HG02943 (cell line): Measurements from ENCODE around the gene MRPL21.

Source experiments
- ATAC-seq: cut with Tn5 transposase; IDR thresholded peaks from one replicate; pipeline ENCODE4 v1.9.1; 2021; ENCODE audit warnings: mild to moderate bottlenecking, low read depth, moderate library complexity; ENCODE audit not compliant: unreplicated experiment

The MRPL21 gene

DNA sequence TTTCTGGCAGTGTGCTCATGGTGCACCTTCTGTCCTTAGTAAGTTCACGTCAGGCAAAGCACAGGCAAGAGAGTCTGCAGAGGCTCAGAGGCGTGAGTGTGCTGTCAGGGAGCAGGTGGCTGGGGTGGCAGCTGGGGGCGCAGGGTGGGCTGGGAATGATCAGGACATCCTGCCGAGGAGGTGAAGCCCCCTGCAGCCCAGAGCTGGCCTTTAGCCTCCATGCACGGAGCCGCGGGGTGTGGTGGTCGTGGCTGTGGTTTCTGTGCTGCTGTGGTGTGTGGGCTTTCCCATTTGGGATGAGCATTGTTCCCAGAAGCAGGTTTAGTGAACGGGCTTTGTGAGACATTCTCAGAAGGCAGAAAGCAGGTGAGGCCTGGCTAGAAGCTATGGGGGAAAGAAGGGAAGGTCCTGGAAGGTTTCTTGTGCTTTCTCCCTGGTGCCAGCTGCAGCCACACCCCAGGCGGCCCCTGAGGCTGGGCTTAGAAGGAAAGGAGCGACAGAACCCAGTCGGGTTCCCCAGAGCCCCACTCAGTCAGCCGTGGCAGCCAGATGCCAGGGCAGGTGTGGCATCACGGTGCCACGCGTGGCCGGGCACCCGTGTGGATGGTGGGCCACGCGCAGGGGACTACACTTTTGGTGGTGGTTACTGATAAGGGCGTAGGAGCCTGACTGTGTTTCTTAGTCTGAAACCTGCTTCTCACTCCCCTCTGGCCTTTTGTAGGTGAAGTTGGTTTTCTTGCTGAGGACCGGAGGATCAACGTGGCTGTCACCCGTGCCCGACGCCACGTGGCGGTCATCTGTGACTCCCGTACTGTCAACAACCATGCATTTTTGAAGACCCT is 32.1 kb upstream of the MRPL21 start:
- no peak for ATAC-seq

DNA sequence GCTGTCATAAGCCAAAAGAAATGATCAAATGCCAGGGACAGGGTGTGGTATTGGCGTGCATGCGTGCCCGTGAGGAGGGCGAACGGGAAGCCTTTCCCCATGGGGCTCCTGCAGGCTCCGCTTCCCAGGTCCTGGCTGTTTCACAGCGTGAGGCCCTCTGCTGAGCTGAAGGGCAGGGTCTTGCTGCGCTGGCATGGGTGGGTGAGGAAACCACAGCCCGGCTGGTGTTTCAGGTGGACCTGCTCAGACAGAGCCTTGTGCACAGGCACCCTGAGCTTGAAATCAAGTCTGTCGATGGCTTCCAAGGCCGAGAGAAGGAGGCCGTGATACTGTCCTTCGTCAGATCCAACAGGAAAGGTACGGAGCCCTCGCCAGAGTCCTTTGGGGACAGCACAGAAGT is 31.4 kb upstream of the MRPL21 start:
- ATAC-seq = no peak

GRCh38 chr11:68934666-68935065 is 31.0 kb upstream of the MRPL21 start:
- no peak for ATAC-seq

DNA sequence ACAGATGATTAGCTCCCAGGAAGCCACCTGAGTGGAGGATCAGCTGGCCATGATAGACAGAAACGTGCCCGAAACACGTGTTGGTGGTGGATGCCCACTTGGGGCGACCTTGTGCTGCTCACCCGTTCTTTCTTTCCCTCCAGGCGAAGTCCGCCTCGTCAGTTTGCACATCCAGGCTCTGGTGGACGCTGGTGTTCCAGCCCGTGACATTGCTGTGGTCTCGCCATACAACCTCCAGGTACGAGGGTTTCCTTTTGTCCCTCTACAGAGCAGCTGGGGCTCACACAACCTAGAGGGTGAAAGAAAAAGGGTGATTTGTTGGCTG is 30.7 kb upstream of the MRPL21 start:
- ATAC-seq = no peak

DNA sequence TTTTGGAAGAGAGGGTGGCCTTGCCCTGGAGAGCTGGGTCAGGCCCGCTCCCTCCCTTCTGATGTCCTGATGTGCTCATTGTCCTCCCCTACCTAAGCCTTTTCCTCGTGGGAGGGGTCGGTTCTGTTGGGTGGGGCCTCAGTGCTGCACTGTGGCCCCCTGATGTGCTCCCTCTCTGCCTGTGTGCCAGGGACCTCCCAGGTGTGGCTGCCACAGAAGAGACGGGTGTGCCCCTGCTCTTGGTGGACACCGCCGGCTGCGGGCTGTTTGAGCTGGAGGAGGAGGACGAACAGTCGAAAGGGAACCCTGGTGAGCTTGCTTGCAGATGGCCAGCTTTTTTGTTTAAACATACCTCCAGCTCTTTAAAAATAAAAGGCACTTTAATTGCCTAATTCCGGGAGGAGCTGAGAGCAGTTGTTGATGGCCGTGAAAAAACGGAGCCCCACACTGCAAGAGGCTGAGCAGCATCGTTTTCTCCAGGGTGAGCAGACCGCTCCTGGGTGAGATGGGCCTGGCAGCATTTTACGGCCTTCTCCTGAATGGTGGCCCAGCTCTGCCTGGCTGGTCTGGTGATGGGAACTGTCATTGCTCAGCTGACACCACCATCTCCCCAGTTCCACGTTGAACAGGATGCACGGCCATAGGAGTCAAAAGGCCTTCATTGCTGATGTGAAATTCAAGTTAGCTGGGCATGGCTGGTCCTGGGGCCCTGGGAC is 30.1 kb upstream of the MRPL21 start:
- no peak for ATAC-seq

DNA sequence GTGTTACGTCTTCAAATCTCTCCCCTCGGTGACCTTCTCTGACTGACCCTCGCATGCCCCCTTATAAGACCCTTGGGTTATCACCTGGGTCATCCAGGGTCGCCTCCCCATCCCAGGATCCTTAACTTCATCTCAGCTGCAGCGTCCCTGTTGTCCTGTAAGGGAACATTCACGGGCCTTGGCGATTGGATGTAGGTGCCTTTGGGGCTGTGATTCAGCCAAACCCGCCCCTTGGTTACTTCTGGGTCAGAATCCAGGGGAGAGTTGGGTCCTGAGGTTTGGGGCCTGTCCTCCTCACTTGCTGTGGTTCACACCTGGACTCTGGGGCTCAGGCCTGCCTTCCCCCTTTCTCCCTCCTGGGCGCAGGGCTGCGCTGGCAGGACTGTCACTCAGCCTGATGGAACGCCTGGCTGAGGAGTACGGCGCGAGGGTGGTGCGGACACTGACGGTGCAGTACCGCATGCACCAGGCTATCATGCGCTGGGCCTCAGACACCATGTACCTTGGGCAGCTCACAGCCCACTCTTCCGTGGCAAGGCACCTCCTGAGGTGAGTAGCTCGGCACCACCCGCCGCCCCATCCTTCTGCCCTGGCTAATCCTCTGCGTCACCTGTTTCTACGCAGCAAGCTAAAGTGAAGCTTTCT is 29.4 kb upstream of the MRPL21 start:
- ATAC-seq = no peak

DNA sequence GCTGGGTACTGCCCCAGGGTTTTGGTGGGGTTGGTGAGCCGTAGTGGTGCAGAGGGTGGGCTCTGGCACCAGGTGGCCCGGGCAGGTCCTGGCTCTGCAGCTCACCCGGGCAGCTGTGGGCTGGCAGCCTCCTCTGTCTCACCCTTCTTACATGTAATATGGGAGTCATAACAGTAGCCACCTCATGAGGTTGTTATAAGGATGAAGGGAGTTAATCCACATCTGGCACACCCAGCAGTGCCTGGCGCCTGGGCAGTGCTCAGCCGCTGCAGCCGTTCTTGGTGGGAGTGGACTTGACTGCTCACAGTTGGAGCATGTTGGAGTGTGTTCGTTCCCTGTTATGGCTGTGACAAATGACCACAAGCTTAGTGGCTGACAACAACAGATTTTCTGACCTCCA is 28.7 kb upstream of the MRPL21 start:
- no peak for ATAC-seq

- no peak for ATAC-seq
Measured at GRCh38 chr11:68931911-68932310, 28.3 kb upstream of the MRPL21 start.

- no peak for ATAC-seq
Measured at GRCh38 chr11:68930991-68931855, 27.6 kb upstream of the MRPL21 start.

DNA sequence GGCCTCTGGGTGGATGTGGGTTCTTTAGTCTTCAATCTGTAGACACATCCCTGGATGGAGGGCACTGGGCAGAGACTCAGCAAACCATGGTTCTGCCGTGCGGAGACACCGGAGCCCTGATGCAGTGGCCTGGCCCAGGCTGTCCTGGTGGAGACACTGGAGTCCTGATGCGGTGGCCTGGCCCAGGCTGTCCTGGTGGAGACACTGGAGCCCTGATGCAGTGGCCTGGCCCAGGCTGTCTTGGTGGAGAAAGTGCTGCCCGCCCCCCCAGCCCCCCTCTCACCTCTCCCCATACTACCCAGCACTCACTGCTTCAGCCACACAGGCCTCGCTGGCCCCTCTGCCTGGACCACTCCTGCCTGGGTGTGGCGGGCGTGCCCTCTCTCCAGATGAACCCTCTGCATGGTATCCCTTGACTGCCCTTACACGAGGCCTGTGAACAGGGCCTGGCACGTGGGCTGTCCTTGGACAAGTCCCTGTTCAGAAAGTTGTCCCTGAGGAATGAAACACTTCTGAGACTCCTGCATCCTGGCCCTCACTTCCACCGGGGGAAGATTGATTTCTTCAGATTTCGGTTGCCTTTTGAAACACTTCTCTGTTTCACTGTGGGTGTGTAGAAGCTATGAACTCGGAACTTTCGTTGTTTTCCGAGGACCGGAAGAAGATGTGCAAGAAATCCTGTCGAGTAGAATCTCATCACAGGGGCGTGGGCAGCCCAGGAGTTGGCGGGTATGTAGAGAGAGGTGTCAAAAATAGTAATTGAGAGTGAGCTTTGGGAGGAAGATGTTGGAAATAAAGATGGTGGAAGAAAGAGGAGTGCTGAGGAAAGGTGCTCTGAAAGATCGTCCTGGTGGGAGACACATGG is 26.3 kb upstream of the MRPL21 start:
- ATAC-seq = no peak

DNA sequence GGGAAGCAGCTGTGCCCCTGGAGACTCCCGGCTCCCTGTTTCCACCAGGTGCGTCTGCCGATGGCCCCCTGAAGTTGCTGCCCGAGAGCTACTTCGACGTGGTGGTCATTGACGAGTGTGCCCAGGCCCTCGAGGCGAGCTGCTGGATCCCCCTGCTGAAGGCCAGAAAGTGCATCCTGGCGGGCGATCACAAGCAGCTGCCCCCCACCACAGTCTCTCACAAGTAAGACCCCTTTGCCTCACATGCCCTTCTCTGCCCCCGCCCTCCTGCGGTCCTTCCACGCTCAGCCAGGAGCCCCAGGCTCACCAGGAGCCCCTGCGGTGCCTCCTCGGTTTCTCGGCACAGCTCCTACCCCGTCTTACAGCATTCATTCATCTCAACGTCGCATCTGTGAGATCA is 25.5 kb upstream of the MRPL21 start:
- no peak for ATAC-seq

- no peak for ATAC-seq
Measured at GRCh38 chr11:68928136-68928880, 24.7 kb upstream of the MRPL21 start.

DNA sequence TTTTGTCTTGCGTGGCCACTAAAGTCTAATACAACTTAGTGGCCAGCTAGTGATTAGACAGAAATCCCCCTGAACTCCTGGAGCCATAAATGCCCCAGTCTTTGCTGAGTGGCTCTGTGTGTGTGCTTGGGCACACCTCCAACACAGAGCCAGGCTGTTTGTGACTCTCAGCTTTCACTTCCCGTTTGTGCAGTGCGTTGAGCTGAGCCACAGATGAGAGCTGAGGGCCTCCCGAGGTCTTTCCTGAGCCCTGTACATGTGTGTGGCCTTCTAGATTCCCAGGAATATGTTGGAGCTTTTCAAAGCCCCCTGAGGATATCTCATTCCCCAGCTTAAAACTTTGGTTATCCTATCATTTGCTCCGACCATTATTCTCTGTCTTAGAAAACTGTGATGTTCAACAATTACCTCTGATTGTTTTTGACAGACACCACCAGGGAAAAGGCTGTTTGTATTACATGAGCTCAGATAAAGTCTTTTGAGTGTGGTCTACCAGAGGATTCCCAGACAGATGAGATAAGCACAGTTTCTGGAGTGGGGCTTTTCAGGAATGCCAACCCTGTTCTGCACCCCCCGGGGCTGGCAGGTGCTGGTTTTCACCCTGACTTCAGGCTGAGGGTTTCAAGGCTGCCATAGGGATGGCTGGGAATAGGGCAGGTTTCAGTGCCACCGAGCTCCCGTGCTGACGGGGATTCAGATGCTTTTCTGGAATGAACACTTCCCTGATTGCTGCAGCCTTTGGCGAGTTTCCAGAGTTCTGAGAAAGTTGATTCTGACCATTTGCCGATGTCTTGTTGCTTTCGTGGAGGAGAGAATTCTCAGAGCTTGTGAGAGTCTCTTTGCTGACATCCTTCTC is 23.9 kb upstream of the MRPL21 start:
- no peak for ATAC-seq

- no peak for ATAC-seq
Measured at GRCh38 chr11:68925611-68926010, 22.0 kb upstream of the MRPL21 start.

DNA sequence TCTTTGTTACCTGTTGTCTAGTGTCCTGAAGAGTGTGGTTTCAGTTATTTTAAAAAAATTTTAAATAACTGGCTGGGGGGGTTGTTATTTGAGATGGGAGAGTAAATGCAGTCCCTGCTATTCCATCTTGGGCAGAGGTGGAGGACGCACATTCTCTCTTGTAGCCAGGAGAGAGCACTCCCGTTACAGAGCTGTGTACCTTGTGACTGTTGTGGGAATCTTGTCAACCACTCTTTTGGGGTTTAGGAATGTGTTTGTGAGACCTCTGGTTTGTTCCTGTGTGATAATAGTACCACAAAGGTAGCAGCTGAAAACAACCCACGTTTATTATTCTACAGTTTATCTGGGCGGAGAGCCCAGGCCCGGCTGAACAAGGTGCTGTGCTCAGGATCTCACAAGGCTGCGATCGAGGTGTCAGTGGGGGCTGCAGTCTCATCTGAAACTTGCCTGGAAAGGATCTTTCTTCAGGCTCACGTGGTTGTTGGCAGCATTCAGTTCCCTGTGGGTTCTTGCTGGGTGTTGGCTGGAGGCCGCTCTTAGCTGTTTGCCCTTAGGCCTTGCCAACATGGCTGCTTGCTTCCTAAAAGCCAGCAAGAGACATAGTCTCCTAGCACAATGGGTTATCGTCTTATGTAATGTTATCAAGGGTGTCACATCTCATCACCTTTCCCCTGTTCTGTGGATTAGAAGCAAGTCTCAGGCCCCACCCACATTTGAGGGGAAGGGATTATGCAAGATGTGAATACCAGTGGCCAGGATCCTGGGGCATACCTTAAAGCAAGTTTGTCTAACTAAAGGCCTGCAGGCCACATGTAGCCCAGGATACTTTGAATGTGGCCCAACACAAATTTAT is 20.7 kb upstream of the MRPL21 start:
- ATAC-seq = no peak

DNA sequence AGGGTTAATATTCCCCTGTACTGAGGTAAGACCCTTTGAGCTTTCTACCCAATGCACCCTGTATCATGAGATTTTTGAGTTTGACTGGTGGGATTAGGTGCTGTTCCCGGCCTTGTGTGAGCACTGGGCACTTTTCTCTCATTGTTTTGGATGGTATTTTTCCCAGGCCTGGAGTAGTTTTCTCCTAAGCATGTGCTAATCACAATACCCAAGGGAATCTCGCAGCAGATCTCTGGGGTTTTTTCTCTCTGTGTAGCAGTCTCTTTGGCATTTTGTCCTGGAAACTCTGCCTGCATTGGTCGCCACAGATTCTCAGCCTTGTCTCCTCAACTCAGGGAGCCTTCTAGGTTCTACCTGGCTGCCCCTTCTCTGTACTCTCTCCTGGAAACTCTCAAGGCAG is 20.0 kb upstream of the MRPL21 start:
- no peak for ATAC-seq

DNA sequence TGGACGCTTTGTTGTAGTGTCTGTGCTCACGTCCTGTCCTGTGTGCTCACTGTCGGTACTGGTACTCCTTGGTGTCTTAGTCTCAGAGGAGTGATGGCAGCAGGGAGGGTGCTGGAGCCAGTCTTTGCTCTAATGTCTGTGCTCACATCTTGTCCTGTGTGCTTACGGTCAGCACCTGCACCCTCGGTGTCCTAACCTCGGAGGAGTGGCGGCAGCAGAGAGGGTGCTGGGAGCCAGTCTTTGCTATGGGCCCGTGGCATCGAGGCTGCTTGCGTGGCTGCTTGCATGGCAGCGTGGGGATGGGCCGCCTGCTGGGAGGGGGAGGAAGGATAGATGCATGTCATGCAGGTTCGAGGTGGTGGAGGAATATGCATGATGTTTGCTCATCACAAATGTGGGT is 12.8 kb upstream of the MRPL21 start:
- ATAC-seq = no peak
